LNCaP clone FGC (cell line): ENCODE results near the gene TCAP.

Experiments
- DNase-seq: peaks from one replicate; pipeline ENCODE4 v3.0.0-alpha.2; 2011; ENCODE audit warnings: low read depth
- H3K4me3 ChIP-seq: 2 replicates; pipeline ENCODE4 v1.5.1; 2011; ENCODE audit warnings: mild to moderate bottlenecking, low read depth, low read length, control low read depth
- CTCF ChIP-seq: IDR thresholded peaks from 2 replicates; pipeline ENCODE4 v1.5.1; 2012; ENCODE audit warnings: mild to moderate bottlenecking; ENCODE audit not compliant: control insufficient read depth, insufficient read depth; ENCODE audit errors: extremely low read depth

The TCAP gene

GRCh38 chr17:39664581-39665561 is at the start of gene TCAP:
TCAP (plus strand) TSS chr17:39665349; CDS start chr17:39665360, 11 bp downstream.
- H3K4me3 ChIP-seq, result no peak within 1 kb of the TSS
- TF ChIP-seq CTCF, result no peak
- DNase-seq, result no peak

GRCh38 chr17:39615434-39615833 is 49.7 kb upstream of the TCAP start:
- TF ChIP-seq CTCF, result no peak
- DNase-seq, result no peak
- no peak overlapping the region for H3K4me3 ChIP-seq

GRCh38 chr17:39617100-39617445 is 48.1 kb upstream of the TCAP start:
- H3K4me3 ChIP-seq, result peak overlapping the region; percentile 45
- no peak for DNase-seq
- no peak for TF ChIP-seq CTCF

- no peak for TF ChIP-seq CTCF
- DNase-seq, result peak; percentile 47
- peak overlapping the region; percentile 55 for H3K4me3 ChIP-seq
Observed at GRCh38 chr17:39617446-39618245, 47.5 kb upstream of the TCAP start.

- no peak for TF ChIP-seq CTCF
Observed at GRCh38 chr17:39618246-39618913, 46.8 kb upstream of the TCAP start.

GRCh38 chr17:39618956-39619785 is 46.0 kb upstream of the TCAP start:
- TF ChIP-seq CTCF, result no peak
- peak overlapping the region; percentile 55; the same call in 1 of the 2 replicates for H3K4me3 ChIP-seq
- no peak for DNase-seq

More at GRCh38 chr17:39618246-39618913, 46.8 kb upstream of the TCAP start:
- DNase-seq, result no peak
- H3K4me3 ChIP-seq, result peak overlapping the region; percentile 55
